Tibial nerve (tissue), 4 donors: ENCODE data around the gene DGCR8. TPM values are rescaled to one million over a fixed set of nuclear protein-coding genes. Genes with fewer than 3 reads are reported as not detected.

Experiments
- DNase-seq, 2 donors: peaks; one replicate each; pipeline ENCODE4 v3.0.0-alpha.2; 2019; ENCODE audit warnings: low spot score in 2 of 2
- H3K27ac ChIP-seq, 4 donors: fragments of 200-600 bp; sonication (generic) in 3 of 4; one replicate each; pipeline ENCODE4 v1.5.1; 2017 to 2019; ENCODE audit warnings: mild to moderate bottlenecking in 1 of 4
- H3K27me3 ChIP-seq, 2 donors: fragments of 200-600 bp; sonication (generic) in 1 of 2; one replicate each; pipeline versions ENCODE4 v1.5.1 to v1.6.0; 2017 to 2019
- H3K36me3 ChIP-seq, 3 donors: fragments of 200-600 bp; sonication (generic); one replicate each; pipeline ENCODE4 v1.5.1; 2018 to 2019
- H3K4me1 ChIP-seq, 4 donors: fragments of 200-600 bp; sonication (generic) in 3 of 4; one replicate each; pipeline ENCODE4 v1.5.1; 2017 to 2019
- H3K4me3 ChIP-seq, 4 donors: fragments of 200-600 bp; sonication (generic) in 3 of 4; one replicate each; pipeline ENCODE4 v1.5.1; 2017 to 2019; ENCODE audit warnings: mild to moderate bottlenecking in 1 of 4, moderate library complexity in 1 of 4
- H3K9me3 ChIP-seq, 4 donors: fragments of 200-600 bp; sonication (generic) in 3 of 4; one replicate each; pipeline ENCODE4 v1.5.1; 2017 to 2019
- EP300 ChIP-seq, 2 donors: sonication (generic); formaldehyde crosslinking; IDR thresholded peaks; one replicate each; pipeline ENCODE4 v1.6.1; 2017; ENCODE audit warnings: antibody characterized with exemption in 2 of 2, mild to moderate bottlenecking in 1 of 2
- POLR2A ChIP-seq, 2 donors: fragments of 450-650 bp; IDR thresholded peaks; one replicate each; pipeline ENCODE4 v1.6.1; 2017; ENCODE audit warnings: antibody characterized with exemption in 2 of 2, mild to moderate bottlenecking in 2 of 2, moderate library complexity in 2 of 2
- whole genome bisulfite sequencing, 2 donors: methylation state at CpG; one replicate each; pipeline ENCODE4 v1.1.5; 2018; 5-methylcytosine and 5-hydroxymethylcytosine counted together
- small RNA-seq: library from RNA; depleted of rRNA; stranded (forward); fragments of <200 nt; gene quantifications from one replicate; pipeline ENCODE3, GENCODE V24; 2016
- total RNA-seq, 4 donors: library from RNA; depleted of rRNA; stranded (reverse); fragments of >200 nt; gene quantifications; one replicate each; pipeline ENCODE4 v1.1.0, GENCODE V29; 2016
- TF ChIP-seq, protein P1 (sequence below), 5 experiments: fragments of 200-600 bp in 3 of 5; fragments of 450-650 bp in 2 of 5; sonication (generic) in 3 of 5; IDR thresholded peaks; one replicate each; pipeline ENCODE4 v1.5.1; 2016 to 2019; ENCODE audit warnings: antibody characterized with exemption in 5 of 5, mild to moderate bottlenecking in 3 of 5, moderate library complexity in 2 of 5

The DGCR8 gene
- total RNA-seq, 4 donors from 2014 or later = 23.0 to 35.1 (median 26.0) TPM

DNA sequence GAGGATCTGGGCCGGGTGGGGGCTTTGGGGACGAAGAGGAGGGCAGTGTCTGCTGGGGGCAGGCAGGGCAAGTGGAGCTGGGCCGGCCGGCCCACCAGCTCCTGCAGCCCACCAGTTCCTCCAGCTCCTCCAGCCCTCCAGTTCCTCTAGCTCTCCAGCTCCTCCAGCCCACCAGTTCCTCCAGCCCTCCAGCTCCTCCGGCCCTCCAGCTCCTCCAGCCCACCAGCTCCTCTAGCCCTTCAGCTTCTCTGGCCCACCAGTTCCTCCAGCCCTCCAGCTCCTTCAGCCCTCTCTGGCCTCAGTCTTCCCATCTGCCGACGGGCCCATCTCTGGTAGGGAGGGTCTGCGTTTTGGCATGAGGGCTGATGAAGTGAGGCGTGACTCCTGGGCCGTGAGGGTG lies 80.0 kb downstream of the DGCR8 start:
- Histone ChIP-seq H3K27ac (no peak overlapping the region), H3K4me1 (peaks cover 0 to 8% (median 3%) of the 10 kb centered on the region in 4 donors), H3K36me3 (no peaks in the 10 kb centered on the region), H3K27me3 (peaks cover 0 to 28% of the 10 kb centered on the region in 2 donors), H3K4me3 (no peak overlapping the region), H3K9me3 (no peaks in the 10 kb centered on the region)
- DNase-seq = no peak
- 75 to 76% methylated on average over 10 of the region's 10 CpGs for WGBS, 2 donors
- TF ChIP-seq, protein P1, sequence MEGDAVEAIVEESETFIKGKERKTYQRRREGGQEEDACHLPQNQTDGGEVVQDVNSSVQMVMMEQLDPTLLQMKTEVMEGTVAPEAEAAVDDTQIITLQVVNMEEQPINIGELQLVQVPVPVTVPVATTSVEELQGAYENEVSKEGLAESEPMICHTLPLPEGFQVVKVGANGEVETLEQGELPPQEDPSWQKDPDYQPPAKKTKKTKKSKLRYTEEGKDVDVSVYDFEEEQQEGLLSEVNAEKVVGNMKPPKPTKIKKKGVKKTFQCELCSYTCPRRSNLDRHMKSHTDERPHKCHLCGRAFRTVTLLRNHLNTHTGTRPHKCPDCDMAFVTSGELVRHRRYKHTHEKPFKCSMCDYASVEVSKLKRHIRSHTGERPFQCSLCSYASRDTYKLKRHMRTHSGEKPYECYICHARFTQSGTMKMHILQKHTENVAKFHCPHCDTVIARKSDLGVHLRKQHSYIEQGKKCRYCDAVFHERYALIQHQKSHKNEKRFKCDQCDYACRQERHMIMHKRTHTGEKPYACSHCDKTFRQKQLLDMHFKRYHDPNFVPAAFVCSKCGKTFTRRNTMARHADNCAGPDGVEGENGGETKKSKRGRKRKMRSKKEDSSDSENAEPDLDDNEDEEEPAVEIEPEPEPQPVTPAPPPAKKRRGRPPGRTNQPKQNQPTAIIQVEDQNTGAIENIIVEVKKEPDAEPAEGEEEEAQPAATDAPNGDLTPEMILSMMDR (IDR thresholded peaks at IDR 0.05) = no peak
- no peak for TF ChIP-seq POLR2A (IDR thresholded peaks at IDR 0.05)
- TF ChIP-seq EP300 (IDR thresholded peaks at IDR 0.05) = no peak

Small RNA genes within 50 kb of the gene (small RNA-seq; reads per million reads assigned to genes)
- 1.7 reads per million, percentile 53 among the genes with 10 or more reads in this experiment for gene MIR185
- gene MIR6816 = not detected
- gene RF00017 = not detected
- gene RF00599 = not detected

Other genes starting within 250 kb of the DGCR8 start
- gene GNB1L, start 225.4 kb upstream of the DGCR8 start, total RNA-seq = 1 to 10 TPM; 2.9 to 8.1 (median 6.3) TPM
- gene RTL10, start 225.4 kb upstream of the DGCR8 start, total RNA-seq = 10 to 100 TPM; 10.2 to 13.3 (median 11.4) TPM
- 100 to 1,000 TPM; 212 to 306 (median 240) TPM for gene COMT, start 138.5 kb upstream of the DGCR8 start, total RNA-seq
- gene TXNRD2, start 138.4 kb upstream of the DGCR8 start, total RNA-seq = 10 to 100 TPM; 34.8 to 40.6 (median 37.8) TPM
- gene ARVCF, start 63.4 kb upstream of the DGCR8 start, total RNA-seq = 10 to 100 TPM; 47.5 to 98.3 (median 80.6) TPM
- 10 to 100 TPM; 31.7 to 56.7 (median 39.0) TPM for gene TANGO2, start 59.1 kb upstream of the DGCR8 start, total RNA-seq
- gene RANBP1, start 35.9 kb downstream of the DGCR8 start, total RNA-seq = 100 to 1,000 TPM; 135 to 238 (median 176) TPM
- gene TRMT2A, start 37.0 kb downstream of the DGCR8 start, total RNA-seq = 100 to 1,000 TPM in 1 of 4 donors, 10 to 100 TPM in 3; 39.0 to 139 (median 55.9) TPM
- 10 to 100 TPM; 40.6 to 53.7 (median 47.4) TPM for gene ZDHHC8, start 51.6 kb downstream of the DGCR8 start, total RNA-seq
- 10 to 100 TPM in 1 of 4 donors, 1 to 10 TPM in 3; 1.5 to 12.4 (median 6.6) TPM for gene CCDC188, start 70.8 kb downstream of the DGCR8 start, total RNA-seq
- gene RTN4R, start 188.1 kb downstream of the DGCR8 start, total RNA-seq = 1 to 10 TPM; 2.5 to 6.9 (median 3.6) TPM
- 10 to 100 TPM; 57.6 to 87.9 (median 66.8) TPM for gene DGCR6L, start 239.8 kb downstream of the DGCR8 start, total RNA-seq